Lower leg skin (tissue), 4 donors: ENCODE data around the gene EXOC3L2. TPM values are rescaled to one million over a fixed set of nuclear protein-coding genes. Genes with fewer than 3 reads are reported as not detected.

Source experiments
- DNase-seq, 2 donors: peaks; one replicate each; pipeline ENCODE4 v3.0.0-alpha.2; 2019; ENCODE audit warnings: low spot score in 2 of 2
- H3K4me3 ChIP-seq: fragments of 200-600 bp; sonication (generic); 2 replicates; pipeline ENCODE4 v1.5.1; 2017; ENCODE audit warnings: mild to moderate bottlenecking, low read depth; ENCODE audit not compliant: poor library complexity, severe bottlenecking
- POLR2A ChIP-seq, 2 donors: fragments of 450-650 bp; IDR thresholded peaks; one replicate each; pipeline ENCODE4 v1.6.1; 2016 to 2017; ENCODE audit warnings: antibody characterized with exemption in 2 of 2, mild to moderate bottlenecking in 1 of 2, moderate library complexity in 1 of 2
- WGBS, 2 donors: methylation state at CpG; one replicate each; pipeline ENCODE4 v1.1.5; 2018; 5-methylcytosine and 5-hydroxymethylcytosine counted together
- intact Hi-C: fragments of 100-400 bp; cut with DNase I; formaldehyde crosslinking; loops from one replicate; pipeline ENCODE4 v1.15.0; 2023; ENCODE audit warnings: low total_unique reads
- total RNA-seq, 4 donors: library from RNA; depleted of rRNA; stranded (reverse); fragments of >200 nt; gene quantifications; one replicate each; pipeline ENCODE4 v1.1.0, GENCODE V29; 2016
- TF ChIP-seq, protein P1 (sequence below), 3 donors: fragments of 450-650 bp; IDR thresholded peaks; one replicate each; pipeline ENCODE4 v1.5.1; 2016; ENCODE audit warnings: antibody characterized with exemption in 3 of 3, mild to moderate bottlenecking in 3 of 3, moderate library complexity in 2 of 3

Gene EXOC3L2
- total RNA-seq, 4 donors from 2014 or later, result 1.2 to 4.5 (median 1.6) TPM

DNA sequence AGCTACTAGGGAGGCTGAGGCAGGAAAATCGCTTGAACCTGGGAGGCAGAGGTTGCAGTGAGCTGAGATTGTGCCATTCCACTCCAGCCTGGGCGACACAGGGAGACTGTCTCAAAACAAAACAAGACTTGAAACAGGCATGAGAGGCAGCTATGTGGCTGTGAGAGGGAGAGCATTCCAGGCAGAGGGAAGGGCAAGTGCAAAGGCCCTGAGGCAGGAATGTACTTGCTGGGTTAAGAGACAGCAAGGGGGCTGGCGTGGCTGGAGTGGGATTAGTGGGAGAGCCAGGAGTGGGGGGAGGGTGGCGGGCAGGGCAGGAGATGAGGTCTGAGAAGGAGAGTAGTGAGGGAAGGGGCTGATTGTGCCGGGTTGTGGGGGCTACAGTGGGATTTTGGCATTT, 21.3 kb downstream of the EXOC3L2 start:
- intact Hi-C loops, result no loop called here
- no peak for TF ChIP-seq POLR2A (IDR thresholded peaks at IDR 0.05)
- TF ChIP-seq, protein P1, sequence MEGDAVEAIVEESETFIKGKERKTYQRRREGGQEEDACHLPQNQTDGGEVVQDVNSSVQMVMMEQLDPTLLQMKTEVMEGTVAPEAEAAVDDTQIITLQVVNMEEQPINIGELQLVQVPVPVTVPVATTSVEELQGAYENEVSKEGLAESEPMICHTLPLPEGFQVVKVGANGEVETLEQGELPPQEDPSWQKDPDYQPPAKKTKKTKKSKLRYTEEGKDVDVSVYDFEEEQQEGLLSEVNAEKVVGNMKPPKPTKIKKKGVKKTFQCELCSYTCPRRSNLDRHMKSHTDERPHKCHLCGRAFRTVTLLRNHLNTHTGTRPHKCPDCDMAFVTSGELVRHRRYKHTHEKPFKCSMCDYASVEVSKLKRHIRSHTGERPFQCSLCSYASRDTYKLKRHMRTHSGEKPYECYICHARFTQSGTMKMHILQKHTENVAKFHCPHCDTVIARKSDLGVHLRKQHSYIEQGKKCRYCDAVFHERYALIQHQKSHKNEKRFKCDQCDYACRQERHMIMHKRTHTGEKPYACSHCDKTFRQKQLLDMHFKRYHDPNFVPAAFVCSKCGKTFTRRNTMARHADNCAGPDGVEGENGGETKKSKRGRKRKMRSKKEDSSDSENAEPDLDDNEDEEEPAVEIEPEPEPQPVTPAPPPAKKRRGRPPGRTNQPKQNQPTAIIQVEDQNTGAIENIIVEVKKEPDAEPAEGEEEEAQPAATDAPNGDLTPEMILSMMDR (IDR thresholded peaks at IDR 0.05), result no peak
- no peak for DNase-seq
- WGBS, 2 donors, result 93 to 94% methylated on average over 5 of the region's 5 CpGs
- no peak overlapping the region for H3K4me3 ChIP-seq

- WGBS, 2 donors, result 93 to 97% methylated on average over 6 of the region's 6 CpGs
- DNase-seq, result no peak
- H3K4me3 ChIP-seq, result no peak overlapping the region
- intact Hi-C loops, result no loop called here
- TF ChIP-seq, protein P1 (IDR thresholded peaks at IDR 0.05), result no peak
- TF ChIP-seq POLR2A (IDR thresholded peaks at IDR 0.05), result no peak
Observed at GRCh38 chr19:45222724-45223123, 22.5 kb downstream of the EXOC3L2 start.

DNA sequence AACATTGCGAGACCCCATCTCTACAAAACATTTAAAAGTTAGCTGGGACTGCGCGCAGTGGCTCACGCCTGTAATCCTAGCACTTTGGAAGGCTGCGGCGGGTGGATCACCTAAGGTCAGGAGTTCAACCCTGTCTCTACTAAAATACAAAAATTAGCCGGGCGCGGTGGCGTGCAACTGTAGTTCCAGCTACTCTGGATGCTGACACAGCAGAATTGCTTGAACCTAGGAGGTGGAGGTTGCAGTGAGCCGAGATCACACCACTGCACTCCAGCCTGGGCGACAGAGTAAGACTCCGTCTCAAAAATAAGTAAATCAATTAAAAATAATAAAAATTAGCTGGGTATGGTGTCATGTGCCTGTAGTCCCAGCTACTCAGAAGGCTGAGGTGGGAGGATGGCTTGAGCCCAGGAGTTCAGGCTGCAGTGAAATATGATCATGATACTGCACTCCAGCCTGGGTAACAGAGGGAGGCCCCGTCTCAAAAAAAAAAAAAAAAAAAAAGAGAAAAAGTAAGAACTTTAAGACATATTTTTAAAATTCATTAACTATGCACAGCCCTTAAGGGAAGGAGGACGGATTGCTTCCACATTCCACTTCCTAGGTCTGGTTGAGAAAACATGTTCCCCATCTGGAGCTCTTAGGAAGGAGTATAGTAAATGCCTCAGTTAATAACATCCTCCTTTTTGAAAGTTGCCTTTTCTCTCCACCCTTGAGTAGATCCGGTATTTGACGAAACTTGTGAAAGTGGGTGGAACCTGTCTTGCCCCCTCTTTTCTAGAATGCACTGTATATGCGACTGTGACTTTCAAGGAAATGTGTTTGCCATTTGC, 26.1 kb downstream of the EXOC3L2 start:
- 71 to 72% methylated on average over 18 of the region's 18 CpGs for WGBS, 2 donors
- intact Hi-C loops, result no loop called here
- no peak for DNase-seq
- no peak for TF ChIP-seq POLR2A (IDR thresholded peaks at IDR 0.05)
- TF ChIP-seq, protein P1 (IDR thresholded peaks at IDR 0.05), result no peak
- H3K4me3 ChIP-seq, result no peak overlapping the region

GRCh38 chr19:45218426-45218825, 26.8 kb downstream of the EXOC3L2 start:
- no peak overlapping the region for H3K4me3 ChIP-seq
- WGBS, 2 donors, result 65 to 71% methylated on average over 4 of the region's 4 CpGs
- DNase-seq, result no peak
- TF ChIP-seq, protein P1 (IDR thresholded peaks at IDR 0.05), result no peak
- TF ChIP-seq POLR2A (IDR thresholded peaks at IDR 0.05), result no peak
- intact Hi-C loops, result no loop called here

DNA sequence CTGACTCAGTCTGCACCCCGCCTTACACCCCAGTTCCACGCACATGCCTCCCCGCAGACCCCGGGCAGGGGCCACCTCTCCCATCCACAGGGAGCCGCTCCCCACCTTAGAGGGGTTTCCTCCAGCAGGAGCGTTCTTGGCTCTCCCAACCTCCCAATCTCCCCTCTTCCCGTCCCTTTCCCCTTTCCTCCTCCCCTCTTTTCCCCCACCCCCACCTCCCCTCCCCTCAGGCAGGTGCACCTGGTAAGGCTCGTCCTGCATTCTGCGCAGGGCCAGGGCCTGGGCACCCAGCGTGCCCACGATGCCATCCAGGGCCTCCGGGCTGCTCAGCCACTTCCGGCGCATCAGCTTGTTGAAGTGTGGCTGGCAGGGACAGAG, 27.3 kb downstream of the EXOC3L2 start:
- WGBS, 2 donors, result 57 to 71% methylated on average over 9 to 14 of the region's 14 CpGs
- TF ChIP-seq, protein P1 (IDR thresholded peaks at IDR 0.05), result no peak
- TF ChIP-seq POLR2A (IDR thresholded peaks at IDR 0.05), result no peak
- no peak overlapping the region for H3K4me3 ChIP-seq
- DNase-seq, result no peak
- intact Hi-C loops, result no loop called here
